BJ (cell line): Measurements from ENCODE around the gene SQSTM1. TPM values are rescaled to one million over a fixed set of nuclear protein-coding genes. Genes with fewer than 3 reads are reported as not detected.
A peak's percentile ranks its signal among the peaks of the same experiment; 100 is the strongest.

ENCODE experiments used
- CTCF ChIA-PET: fragments of 350-600 bp; formaldehyde crosslinking; extraction: SDS; loops from one replicate; lab custom pipeline; 2021; ENCODE audit warnings: antibody characterized with exemption, inconsistent platforms; lab: Yijun Ruan, JAX
- POLR2A ChIA-PET: fragments of 300-600 bp; sonication (Branson Sonifier 250); formaldehyde crosslinking; extraction: SDS; loops from one replicate; lab custom pipeline; 2021; ENCODE audit warnings: antibody characterized with exemption; lab: Charles Lee
- DNase-seq: peaks from one replicate; pipeline ENCODE4 v3.0.0-alpha.2; 2011; ENCODE audit warnings: low read depth
- H3K27me3 ChIP-seq: 2 replicates; pipeline ENCODE4 v1.6.0; 2011; ENCODE audit warnings: low read length; ENCODE audit not compliant: control insufficient read depth, insufficient read depth
- H3K36me3 ChIP-seq: 2 replicates; pipeline ENCODE4 v1.5.1; 2011; ENCODE audit warnings: low read length; ENCODE audit not compliant: control insufficient read depth, insufficient read depth
- H3K4me3 ChIP-seq: 2 replicates; pipeline ENCODE4 v1.5.1; 2011; ENCODE audit warnings: low read depth, mild to moderate bottlenecking, control low read depth, low read length
- CTCF ChIP-seq: IDR thresholded peaks from 2 replicates; pipeline ENCODE4 v1.5.1; 2011; ENCODE audit warnings: low read depth, mild to moderate bottlenecking, control low read depth, inconsistent platforms, low read length, moderate library complexity; ENCODE audit not compliant: insufficient read depth
- polyA plus RNA-seq: library from polyadenylated mRNA; depleted of rRNA; stranded (reverse); fragments of >200 nt; gene quantifications from 2 replicates; pipeline ENCODE4 v1.2.3, GENCODE V29; 2011

The SQSTM1 gene
- polyA plus RNA-seq, 1 experiment: 307 TPM

GRCh38 chr5:179836225-179837019, 15.7 kb downstream of the SQSTM1 start:
- ChIA-PET CTCF (interaction anchor here (1.1 kb wide), 1 partner anchor 73 kb away, joined by 3 read pairs; no protein-coding TSS in a partner anchor), POLR2A (no interaction called here)
- Histone ChIP-seq H3K36me3 (peaks cover 42% of the 10 kb centered on the region), H3K4me3 (no peak overlapping the region), H3K27me3 (no peaks in the 10 kb centered on the region)
- no peak for DNase-seq
- TF ChIP-seq CTCF: peak; percentile 9; the same call in 1 of the 2 replicates

GRCh38 chr5:179837076-179838011, 16.6 kb downstream of the SQSTM1 start:
- no peak for TF ChIP-seq CTCF
- no peak overlapping the region for H3K4me3 ChIP-seq
- H3K36me3 ChIP-seq: peaks cover 36% of the 10 kb centered on the region
- CTCF ChIA-PET: interaction anchor here (1.1 kb wide), 1 partner anchor 74 kb away, joined by 3 read pairs; no protein-coding TSS in a partner anchor
- POLR2A ChIA-PET: no interaction called here
- no peak for DNase-seq
- no peaks in the 10 kb centered on the region for H3K27me3 ChIP-seq

- DNase-seq: no peak
- TF ChIP-seq CTCF: no peak
- ChIA-PET POLR2A (interaction anchor here (0.7 kb wide), 1 partner anchor 19 kb away, joined by 4 read pairs; the partner anchor contains the start of gene MRNIP), CTCF (no interaction called here)
- Histone ChIP-seq H3K36me3 (peaks cover 20% of the 10 kb centered on the region), H3K27me3 (no peaks in the 10 kb centered on the region), H3K4me3 (no peak overlapping the region)
Observed at GRCh38 chr5:179839328-179840256, 18.9 kb downstream of the SQSTM1 start.

- ChIA-PET CTCF (no interaction called here), POLR2A (no interaction called here)
- Histone ChIP-seq H3K36me3 (peaks cover 20% of the 10 kb centered on the region), H3K27me3 (no peaks in the 10 kb centered on the region), H3K4me3 (no peak overlapping the region)
- TF ChIP-seq CTCF: no peak
- DNase-seq: no peak
Observed at GRCh38 chr5:179840321-179840720, 19.6 kb downstream of the SQSTM1 start.
